Coronary artery (tissue), 2 donors: Measurements from ENCODE around the gene ERF.

ENCODE experiments used
- DNase-seq: peaks from one replicate; pipeline ENCODE4 v3.0.0-alpha.2; 2017; ENCODE audit warnings: low spot score
- H3K27ac ChIP-seq, 2 donors: fragments of 200-600 bp; sonication (generic); one replicate each; pipeline ENCODE4 v1.5.1; 2016 to 2019
- H3K4me3 ChIP-seq: fragments of 200-600 bp; sonication (generic); 2 replicates; pipeline ENCODE4 v1.5.1; 2016; ENCODE audit warnings: mild to moderate bottlenecking, moderate library complexity
- CTCF ChIP-seq: fragments of 200-600 bp; sonication (generic); IDR thresholded peaks from one replicate; pipeline ENCODE4 v1.5.1; 2019; ENCODE audit warnings: antibody characterized with exemption

The ERF gene

GRCh38 chr19:42216653-42217519, 38.0 kb downstream of the ERF start:
- DNase-seq, result peak; percentile 84
- Histone ChIP-seq H3K27ac (peak overlapping the region; percentile 88 to 89), H3K4me3 (peak overlapping the region; percentile 99)
- TF ChIP-seq CTCF, result no peak

GRCh38 chr19:42214810-42215485, 40.0 kb downstream of the ERF start:
- no peak for DNase-seq
- H3K27ac ChIP-seq, result no peak overlapping the region
- no peak overlapping the region for H3K4me3 ChIP-seq
- TF ChIP-seq CTCF, result no peak

- no peak for TF ChIP-seq CTCF
- Histone ChIP-seq H3K27ac (no peak overlapping the region), H3K4me3 (no peak overlapping the region)
- no peak for DNase-seq
Measured at GRCh38 chr19:42212886-42213285, 42.0 kb downstream of the ERF start.

- TF ChIP-seq CTCF, result no peak
- Histone ChIP-seq H3K27ac (no peak overlapping the region), H3K4me3 (no peak overlapping the region)
- DNase-seq, result no peak
Measured at GRCh38 chr19:42208612-42209011, 46.3 kb downstream of the ERF start.

GRCh38 chr19:42207767-42208271, 47.1 kb downstream of the ERF start:
- H3K4me3 ChIP-seq, result no peak overlapping the region
- DNase-seq, result no peak
- no peak overlapping the region for H3K27ac ChIP-seq

More at GRCh38 chr19:42207767-42208271, 47.1 kb downstream of the ERF start:
- TF ChIP-seq CTCF, result no peak
